Measurements from ENCODE around the gene YLPM1.
A peak's percentile ranks its signal among the peaks of the same experiment; 100 is the strongest.

DNA sequence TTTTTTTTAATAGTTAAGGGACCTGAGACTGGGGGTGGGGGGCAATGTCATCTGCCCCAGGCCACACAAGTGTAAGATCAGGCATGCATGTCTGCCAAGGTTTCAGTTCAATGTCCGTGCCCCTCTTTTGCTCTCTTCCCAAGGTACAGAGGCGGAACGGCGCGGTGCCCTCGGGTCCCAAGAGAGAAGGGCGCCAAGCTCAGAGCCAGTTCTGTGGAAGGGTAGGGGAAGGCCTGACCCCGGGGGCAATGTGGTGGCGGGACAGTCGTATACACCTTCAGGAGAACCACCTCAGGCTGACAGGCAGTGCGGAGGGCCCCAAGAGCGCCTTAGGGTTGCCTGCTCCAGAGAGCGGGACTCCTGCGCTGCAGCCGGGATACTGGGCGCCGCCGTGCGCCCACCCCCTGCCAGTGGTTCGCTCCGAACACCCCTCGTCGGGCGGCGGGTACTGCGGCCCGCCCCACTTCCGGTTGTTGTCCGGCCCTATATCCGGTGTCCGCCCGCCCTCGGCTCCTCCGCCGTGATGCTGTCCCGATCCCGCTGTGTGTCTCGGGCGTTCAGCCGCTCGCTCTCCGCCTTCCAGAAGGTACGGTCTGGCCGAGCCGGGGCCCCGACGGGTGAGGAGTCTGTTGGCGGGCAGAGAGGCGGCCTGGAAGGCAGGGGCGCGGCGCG lies 118.5 kb downstream of the YLPM1 start, which contains the start of gene DLST:
- TF ChIP-seq, protein P1, sequence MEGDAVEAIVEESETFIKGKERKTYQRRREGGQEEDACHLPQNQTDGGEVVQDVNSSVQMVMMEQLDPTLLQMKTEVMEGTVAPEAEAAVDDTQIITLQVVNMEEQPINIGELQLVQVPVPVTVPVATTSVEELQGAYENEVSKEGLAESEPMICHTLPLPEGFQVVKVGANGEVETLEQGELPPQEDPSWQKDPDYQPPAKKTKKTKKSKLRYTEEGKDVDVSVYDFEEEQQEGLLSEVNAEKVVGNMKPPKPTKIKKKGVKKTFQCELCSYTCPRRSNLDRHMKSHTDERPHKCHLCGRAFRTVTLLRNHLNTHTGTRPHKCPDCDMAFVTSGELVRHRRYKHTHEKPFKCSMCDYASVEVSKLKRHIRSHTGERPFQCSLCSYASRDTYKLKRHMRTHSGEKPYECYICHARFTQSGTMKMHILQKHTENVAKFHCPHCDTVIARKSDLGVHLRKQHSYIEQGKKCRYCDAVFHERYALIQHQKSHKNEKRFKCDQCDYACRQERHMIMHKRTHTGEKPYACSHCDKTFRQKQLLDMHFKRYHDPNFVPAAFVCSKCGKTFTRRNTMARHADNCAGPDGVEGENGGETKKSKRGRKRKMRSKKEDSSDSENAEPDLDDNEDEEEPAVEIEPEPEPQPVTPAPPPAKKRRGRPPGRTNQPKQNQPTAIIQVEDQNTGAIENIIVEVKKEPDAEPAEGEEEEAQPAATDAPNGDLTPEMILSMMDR (IDR thresholded peaks at IDR 0.05; ENCODE audit: extremely low read depth in 1 of 2, insufficient read depth in 1 of 2, low read depth in 1 of 2, low read length in 2 of 2): no peak
- TF ChIP-seq, protein P2, sequence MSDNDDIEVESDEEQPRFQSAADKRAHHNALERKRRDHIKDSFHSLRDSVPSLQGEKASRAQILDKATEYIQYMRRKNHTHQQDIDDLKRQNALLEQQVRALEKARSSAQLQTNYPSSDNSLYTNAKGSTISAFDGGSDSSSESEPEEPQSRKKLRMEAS (IDR thresholded peaks at IDR 0.05; ENCODE audit: insufficient read depth, insufficient read length): no peak
- TF ChIP-seq POLR2AphosphoS5 (IDR thresholded peaks at IDR 0.05; ENCODE audit: insufficient read depth, low read depth, low read length) (peak; percentile 98), POLR2A (IDR thresholded peaks at IDR 0.05; ENCODE audit: low read depth, low read length) (peak; percentile 96)
